ENCODE data around the gene BST2.

The BST2 gene

DNA sequence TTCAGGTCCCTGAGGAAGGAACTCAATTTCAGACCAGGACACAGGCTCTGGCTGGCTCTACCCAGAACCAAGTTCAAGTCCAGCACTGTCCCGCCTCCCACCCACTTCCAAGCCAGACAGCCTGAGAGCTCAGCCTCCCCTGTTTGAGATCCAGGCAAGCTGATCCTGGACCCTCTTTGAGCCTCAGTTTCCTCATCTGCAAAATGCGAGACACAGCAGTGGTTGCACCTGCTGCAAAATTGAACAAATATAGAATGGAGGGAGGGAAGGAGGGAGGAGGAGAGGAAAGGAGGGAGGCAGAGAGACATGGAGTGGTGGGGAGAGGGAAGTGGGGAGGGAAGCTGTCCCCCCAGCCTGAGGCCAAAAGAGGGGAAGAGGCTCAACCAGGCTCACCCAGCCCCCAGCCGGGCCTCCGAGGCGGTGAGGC, 42.3 kb upstream of the BST2 start:
- H3K4me3 ChIP-seq (ENCODE audit: low read depth, low read length): no peak overlapping the region
- TF ChIP-seq, protein P1, sequence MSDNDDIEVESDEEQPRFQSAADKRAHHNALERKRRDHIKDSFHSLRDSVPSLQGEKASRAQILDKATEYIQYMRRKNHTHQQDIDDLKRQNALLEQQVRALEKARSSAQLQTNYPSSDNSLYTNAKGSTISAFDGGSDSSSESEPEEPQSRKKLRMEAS (IDR thresholded peaks at IDR 0.05; ENCODE audit: low read depth, low read length): no peak
- TF ChIP-seq POLR2A (IDR thresholded peaks at IDR 0.05; ENCODE audit: extremely low read depth, insufficient read length) (no peak), CTCF (IDR thresholded peaks at IDR 0.05; ENCODE audit: low read depth, low read length) (no peak), MYC (IDR thresholded peaks at IDR 0.05; ENCODE audit: low read depth, low read length) (no peak)
- peak; percentile 26 for DNase-seq (ENCODE audit: low read depth)

GRCh38 chr19:17445526-17446165, 40.2 kb upstream of the BST2 start:
- no peak overlapping the region for H3K4me3 ChIP-seq (ENCODE audit: low read depth, low read length)
- TF ChIP-seq POLR2A (IDR thresholded peaks at IDR 0.05; ENCODE audit: extremely low read depth, insufficient read length) (no peak), CTCF (IDR thresholded peaks at IDR 0.05; ENCODE audit: low read depth, low read length) (no peak), MYC (IDR thresholded peaks at IDR 0.05; ENCODE audit: low read depth, low read length) (no peak)
- TF ChIP-seq, protein P1 (IDR thresholded peaks at IDR 0.05; ENCODE audit: low read depth, low read length): no peak
- DNase-seq (ENCODE audit: low read depth): no peak

GRCh38 chr19:17441241-17442021, 36.0 kb upstream of the BST2 start:
- peak; percentile 38 for TF ChIP-seq CTCF (IDR thresholded peaks at IDR 0.05; ENCODE audit: low read depth, low read length)
- TF ChIP-seq, protein P1 (IDR thresholded peaks at IDR 0.05; ENCODE audit: low read depth, low read length): no peak
- DNase-seq (ENCODE audit: low read depth): peak; percentile 58
- H3K4me3 ChIP-seq (ENCODE audit: low read depth, low read length): no peak overlapping the region

DNA sequence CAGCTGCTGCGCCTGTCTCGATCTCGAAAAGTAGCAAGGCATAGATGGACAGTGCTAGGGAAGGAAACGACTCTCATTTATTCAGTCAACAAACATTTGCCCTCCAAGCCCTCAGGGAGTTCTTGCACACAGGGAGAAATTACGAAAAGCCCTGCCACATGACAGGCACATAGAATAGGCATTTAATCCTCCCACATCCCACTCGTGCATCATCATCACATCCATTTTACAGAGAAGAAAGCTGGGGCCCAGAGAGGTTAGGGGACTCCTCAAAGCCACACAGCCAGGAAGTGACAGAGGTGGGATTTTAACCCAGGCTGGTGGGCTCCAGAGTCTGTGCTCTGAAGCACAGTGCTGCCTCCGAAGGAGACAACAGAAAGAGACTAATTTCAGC, 31.4 kb upstream of the BST2 start:
- no peak for TF ChIP-seq POLR2A (IDR thresholded peaks at IDR 0.05; ENCODE audit: extremely low read depth, insufficient read length)
- TF ChIP-seq, protein P1 (IDR thresholded peaks at IDR 0.05; ENCODE audit: low read depth, low read length): no peak
- TF ChIP-seq CTCF (IDR thresholded peaks at IDR 0.05; ENCODE audit: low read depth, low read length): no peak
- no peak for TF ChIP-seq MYC (IDR thresholded peaks at IDR 0.05; ENCODE audit: low read depth, low read length)
- no peak for DNase-seq (ENCODE audit: low read depth)
- no peak overlapping the region for H3K4me3 ChIP-seq (ENCODE audit: low read depth, low read length)

- H3K4me3 ChIP-seq (ENCODE audit: low read depth, low read length): no peak overlapping the region
- TF ChIP-seq, protein P1 (IDR thresholded peaks at IDR 0.05; ENCODE audit: low read depth, low read length): no peak
- TF ChIP-seq POLR2A (IDR thresholded peaks at IDR 0.05; ENCODE audit: extremely low read depth, insufficient read length) (no peak), CTCF (IDR thresholded peaks at IDR 0.05; ENCODE audit: low read depth, low read length) (no peak), MYC (IDR thresholded peaks at IDR 0.05; ENCODE audit: low read depth, low read length) (no peak)
- no peak for DNase-seq (ENCODE audit: low read depth)
Measured at GRCh38 chr19:17436094-17436873, 30.9 kb upstream of the BST2 start.

Measured in NB4 (cell line).